Endothelial cell of umbilical vein (primary cell): Measurements from ENCODE around the gene ADD2. TPM values are rescaled to one million over a fixed set of nuclear protein-coding genes. Genes with fewer than 3 reads are reported as not detected.
"Not testable (repeated sequence)": the region's sequence is repeated elsewhere in the genome, so short reads cannot be mapped to it uniquely, and the experiment has no call there.

ENCODE experiments used
- BruUV-seq: library from RNA; stranded (reverse); fragments of 400-500 nt; replicated peaks from 2 replicates; lab custom pipeline; 2021; lab: Mats Ljungman, UMichigan
- CTCF ChIA-PET: fragments of 300-600, 350-600 bp; sonication (Branson Sonifier 250); formaldehyde crosslinking; loops from one replicate; lab custom pipeline; 2021; ENCODE audit warnings: antibody characterized with exemption, inconsistent platforms; lab: Charles Lee
- POLR2A ChIA-PET: fragments of 300-600, 350-600 bp; sonication (Branson Sonifier 250); formaldehyde crosslinking; loops from one replicate; lab custom pipeline; 2021; ENCODE audit warnings: antibody characterized with exemption, inconsistent platforms; lab: Charles Lee
- DNase-seq: peaks from one replicate; pipeline ENCODE4 v3.0.0-alpha.2; 2011; ENCODE audit warnings: low read depth, low spot score
- FAIRE-seq: peaks from 2 replicates; lab custom pipeline; 2011; peaks lifted over from hg19 to GRCh38; lab: Jason Lieb, UNC
- H2AFZ ChIP-seq: 2 replicates; pipeline ENCODE4 v1.6.0; 2012; ENCODE audit warnings: low read depth, low read length, control low read depth, inconsistent platforms
- H3K27ac ChIP-seq: 2 replicates; pipeline ENCODE4 v1.5.1; 2011; ENCODE audit warnings: low read depth, mild to moderate bottlenecking, control low read depth, low read length, moderate library complexity; ENCODE audit not compliant: insufficient read depth
- H3K27me3 ChIP-seq, 2 experiments: 2 replicates each; pipeline versions ENCODE4 v1.6.0 to v1.6.1; 2011; ENCODE audit warnings: low read length in 2 of 2, mixed read lengths in 1 of 2; ENCODE audit not compliant: control insufficient read depth in 2 of 2, insufficient read depth in 2 of 2
- H3K36me3 ChIP-seq, 2 experiments: 2 replicates in 1 of 2; 3 replicates in 1 of 2; pipeline ENCODE4 v1.5.1; 2011; ENCODE audit warnings: low read length in 2 of 2, mild to moderate bottlenecking in 1 of 2, moderate library complexity in 1 of 2; ENCODE audit not compliant: control insufficient read depth in 2 of 2, insufficient read depth in 2 of 2; ENCODE audit errors: extremely low read depth in 1 of 2
- H3K4me1 ChIP-seq: 3 replicates; pipeline ENCODE4 v1.5.1; 2011; ENCODE audit warnings: mild to moderate bottlenecking, low read length; ENCODE audit not compliant: control insufficient read depth, insufficient read depth; ENCODE audit errors: extremely low read depth
- H3K4me2 ChIP-seq: 2 replicates; pipeline ENCODE4 v1.6.1; 2011; ENCODE audit warnings: low read length, control low read depth, mixed read lengths; ENCODE audit not compliant: insufficient read depth
- H3K4me3 ChIP-seq, 3 experiments: fragments of 200-600 bp in 1 of 3; sonication (generic), shearing (Covaris generic) in 1 of 3; replicated peaks in 1 of 3; 2 replicates each; pipeline ENCODE4 v1.5.1; 2011 to 2016; ENCODE audit warnings: control low read depth in 3 of 3, low read length in 3 of 3, mild to moderate bottlenecking in 2 of 3, inconsistent platforms in 1 of 3, low read depth in 1 of 3, moderate library complexity in 1 of 3; ENCODE audit not compliant: insufficient read depth in 1 of 3
- H3K79me2 ChIP-seq: 2 replicates; pipeline ENCODE4 v1.6.0; 2012; ENCODE audit warnings: low read length, inconsistent platforms; ENCODE audit not compliant: control insufficient read depth, insufficient read depth
- H3K9ac ChIP-seq: replicated peaks from 2 replicates; pipeline ENCODE3; 2011; ENCODE audit warnings: low read length, control low read depth; ENCODE audit not compliant: insufficient read depth; ENCODE audit errors: extremely low read depth
- H3K9me1 ChIP-seq: replicated peaks from 3 replicates; pipeline ENCODE4 v1.6.0; 2011; ENCODE audit warnings: mild to moderate bottlenecking, low read length; ENCODE audit not compliant: control insufficient read depth, insufficient read depth; ENCODE audit errors: extremely low read depth
- H3K9me3 ChIP-seq: replicated peaks from 2 replicates; pipeline ENCODE4 v1.5.1; 2012; ENCODE audit warnings: low read length, inconsistent platforms; ENCODE audit not compliant: control insufficient read depth, insufficient read depth
- H4K20me1 ChIP-seq: replicated peaks from 2 replicates; pipeline ENCODE3; 2011; ENCODE audit warnings: mild to moderate bottlenecking, low read length; ENCODE audit not compliant: control insufficient read depth, insufficient read depth; ENCODE audit errors: extremely low read depth
- EZH2 ChIP-seq: IDR thresholded peaks from 2 replicates; pipeline ENCODE4 v1.6.1; 2012; ENCODE audit warnings: borderline replicate concordance, low read depth, mild to moderate bottlenecking, moderate library complexity, low read length, inconsistent platforms; ENCODE audit not compliant: severe bottlenecking
- FOS ChIP-seq: IDR thresholded peaks from 2 replicates; pipeline ENCODE4 v1.6.1; 2011; ENCODE audit warnings: mild to moderate bottlenecking, low read length, moderate library complexity, borderline replicate concordance; ENCODE audit not compliant: insufficient read depth
- GATA2 ChIP-seq: IDR thresholded peaks from 2 replicates; pipeline ENCODE4 v1.7.0; 2011; ENCODE audit warnings: low read depth, mild to moderate bottlenecking, moderate library complexity, mixed read lengths, low read length; ENCODE audit not compliant: insufficient read length, insufficient read depth
- JUN ChIP-seq: IDR thresholded peaks from 2 replicates; pipeline ENCODE4 v1.6.1; 2011; ENCODE audit warnings: borderline replicate concordance, low read depth; ENCODE audit not compliant: insufficient read length, insufficient read depth
- MYC ChIP-seq: IDR thresholded peaks from one replicate; pipeline ENCODE4 v1.6.1; 2011; ENCODE audit warnings: mild to moderate bottlenecking, low read depth, low read length
- POLR2A ChIP-seq: IDR thresholded peaks from 2 replicates; pipeline ENCODE4 v1.6.1; 2012; ENCODE audit warnings: low read depth, mild to moderate bottlenecking, control low read depth, low read length
- POLR2AphosphoS5 ChIP-seq: IDR thresholded peaks from 2 replicates; pipeline ENCODE4 v1.6.1; 2012; ENCODE audit warnings: low read depth, mild to moderate bottlenecking, control low read depth, low read length, moderate library complexity; ENCODE audit not compliant: insufficient read depth
- dilution Hi-C: fragments of 300-500 bp; cut with MboI; formaldehyde crosslinking; loops from one replicate; pipeline ENCODE4 v1.15.0; 2019; ENCODE audit warnings: low sequenced_read_pairs; ENCODE audit not compliant: extremely low pct_ligation_motif_present
- intact Hi-C: fragments of 100-400 bp; cut with micrococcal nuclease; formaldehyde crosslinking; loops from one replicate; pipeline ENCODE4 v1.10.0; 2022
- polyA plus RNA-seq, 4 experiments: library from polyadenylated mRNA; depleted of rRNA in 3 of 4; stranded (reverse) in 3 of 4; unstranded in 1 of 4; fragments of >200 nt; gene quantifications; 2 replicates each; pipeline versions ENCODE4 v1.2.1 to v1.2.3, GENCODE V29; 2011 to 2012; ENCODE audit warnings: missing spikeins in 1 of 4
- total RNA-seq: library from RNA; stranded (reverse); gene quantifications from 2 replicates; pipeline ENCODE4 v1.2.3, GENCODE V29; 2021
- TF ChIP-seq, protein P1 (sequence below), 2 donors: IDR thresholded peaks; 1 replicate in 1 of 2; 2 replicates in 1 of 2; pipeline ENCODE4 v1.5.1; 2011; ENCODE audit warnings: low read length in 2 of 2, mild to moderate bottlenecking in 2 of 2, moderate library complexity in 2 of 2, control low read depth in 1 of 2, inconsistent platforms in 1 of 2, low read depth in 1 of 2; ENCODE audit not compliant: insufficient read depth in 1 of 2; ENCODE audit errors: extremely low read depth in 1 of 2

ADD2 gene
- total and polyA plus RNA-seq, 2 donors (not counting 3 experiments of a cell fraction or from before 2014, with no cell fraction given): 0.17 TPM; not detected in 1

DNA sequence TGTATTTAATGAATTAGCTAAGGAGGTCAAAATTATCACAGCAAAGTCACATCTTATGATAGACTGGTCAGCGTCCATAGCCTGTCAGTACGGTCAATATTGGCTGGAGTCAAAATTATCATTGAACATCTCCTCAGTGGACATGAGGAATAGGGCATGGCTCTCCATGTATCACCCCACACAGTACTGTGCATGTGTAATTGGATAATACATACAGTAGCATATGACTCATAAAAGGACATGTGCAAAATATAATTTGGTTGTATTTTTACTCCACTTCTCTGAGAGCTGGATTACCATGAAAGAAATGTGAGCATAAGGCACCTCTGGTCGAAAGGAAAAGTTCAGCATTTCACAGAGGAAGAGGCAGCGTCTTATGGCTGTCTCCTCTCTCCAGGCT is 24.9 kb downstream of the ADD2 start:
- no peaks in the 10 kb centered on the region for H3K36me3 ChIP-seq
- ChIA-PET POLR2A (no interaction called here), CTCF (no interaction called here)
- BruUV-seq: no TSS peak
- H3K27ac ChIP-seq: no peak overlapping the region
- H2AFZ ChIP-seq: no peak overlapping the region
- DNase-seq (no peak), FAIRE-seq (no peak)
- intact Hi-C loops (no loop called here), dilution Hi-C loops (no loop called here)
- no peaks in the 10 kb centered on the region for H3K9me1 ChIP-seq
- no peaks in the 10 kb centered on the region for H3K79me2 ChIP-seq
- H3K4me1 ChIP-seq: no peaks in the 10 kb centered on the region
- H3K4me2 ChIP-seq: no peak overlapping the region
- H3K4me3 ChIP-seq: no peak overlapping the region
- peaks cover 0 to 14% of the 10 kb centered on the region in 2 experiments for H3K27me3 ChIP-seq
- H3K9ac ChIP-seq: no peak overlapping the region
- TF ChIP-seq JUN: no peak
- no peak for TF ChIP-seq FOS
- TF ChIP-seq GATA2: no peak
- TF ChIP-seq, protein P1, sequence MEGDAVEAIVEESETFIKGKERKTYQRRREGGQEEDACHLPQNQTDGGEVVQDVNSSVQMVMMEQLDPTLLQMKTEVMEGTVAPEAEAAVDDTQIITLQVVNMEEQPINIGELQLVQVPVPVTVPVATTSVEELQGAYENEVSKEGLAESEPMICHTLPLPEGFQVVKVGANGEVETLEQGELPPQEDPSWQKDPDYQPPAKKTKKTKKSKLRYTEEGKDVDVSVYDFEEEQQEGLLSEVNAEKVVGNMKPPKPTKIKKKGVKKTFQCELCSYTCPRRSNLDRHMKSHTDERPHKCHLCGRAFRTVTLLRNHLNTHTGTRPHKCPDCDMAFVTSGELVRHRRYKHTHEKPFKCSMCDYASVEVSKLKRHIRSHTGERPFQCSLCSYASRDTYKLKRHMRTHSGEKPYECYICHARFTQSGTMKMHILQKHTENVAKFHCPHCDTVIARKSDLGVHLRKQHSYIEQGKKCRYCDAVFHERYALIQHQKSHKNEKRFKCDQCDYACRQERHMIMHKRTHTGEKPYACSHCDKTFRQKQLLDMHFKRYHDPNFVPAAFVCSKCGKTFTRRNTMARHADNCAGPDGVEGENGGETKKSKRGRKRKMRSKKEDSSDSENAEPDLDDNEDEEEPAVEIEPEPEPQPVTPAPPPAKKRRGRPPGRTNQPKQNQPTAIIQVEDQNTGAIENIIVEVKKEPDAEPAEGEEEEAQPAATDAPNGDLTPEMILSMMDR (IDR thresholded peaks at IDR 0.05; ENCODE audit: extremely low read depth in 1 of 2, insufficient read depth in 1 of 2, low read depth in 1 of 2, low read length in 2 of 2): no peak
- TF ChIP-seq POLR2AphosphoS5: no peak
- TF ChIP-seq EZH2: no peak
- no peak for TF ChIP-seq POLR2A
- TF ChIP-seq MYC: no peak
- H3K9me3 ChIP-seq: no peaks in the 10 kb centered on the region
- H4K20me1 ChIP-seq: no peaks in the 10 kb centered on the region

DNA sequence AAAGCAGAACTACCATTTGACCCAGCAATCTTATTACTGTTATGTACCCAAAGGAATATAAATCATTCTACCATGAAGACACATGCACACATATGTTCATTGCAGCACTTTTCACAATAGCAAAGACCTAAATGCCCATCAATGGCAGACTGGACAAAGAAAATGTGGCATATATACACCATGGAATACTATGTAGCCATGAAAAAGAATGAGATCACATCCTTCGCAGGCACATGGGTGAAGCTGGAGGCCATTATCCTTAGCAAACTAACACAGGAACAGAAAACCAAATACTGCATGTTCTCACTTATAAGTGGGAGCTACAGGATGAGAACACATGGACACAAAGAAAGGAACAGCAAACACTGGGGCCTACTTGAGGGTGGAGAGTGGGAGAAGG is 28.5 kb downstream of the ADD2 start:
- dilution Hi-C loops, H2AFZ ChIP-seq, H3K4me3 ChIP-seq, H3K4me2 ChIP-seq, H3K79me2 ChIP-seq, H4K20me1 ChIP-seq, H3K27ac ChIP-seq, CTCF ChIA-PET, H3K4me1 ChIP-seq, intact Hi-C loops, H3K9me1 ChIP-seq, H3K36me3 ChIP-seq, BruUV-seq, H3K9ac ChIP-seq, DNase-seq, POLR2A ChIA-PET, H3K9me3 ChIP-seq, FAIRE-seq: not testable (repeated sequence)
- peaks cover under 1 to 18% of the 10 kb centered on the region in 2 experiments for H3K27me3 ChIP-seq
